WTC11 (cell line): ENCODE results near the gene UBL3. TPM values are rescaled to one million over a fixed set of nuclear protein-coding genes. Genes with fewer than 3 reads are reported as not detected.

Experiments used
- ATAC-seq: fragments of 200-7000 bp; cut with Tn5 transposase; 2 replicates; pipeline ENCODE4 v1.10.0; 2021; ENCODE audit warnings: mild to moderate bottlenecking, moderate library complexity
- CTCF ChIA-PET: fragments of 300-600 bp; sonication (Branson Sonifier 250); formaldehyde crosslinking; loops from one replicate; lab custom pipeline; 2021; ENCODE audit warnings: antibody characterized with exemption; lab: Charles Lee
- POLR2A ChIA-PET: fragments of 350-600 bp; sonication (Branson Sonifier 250); formaldehyde crosslinking; loops from one replicate; lab custom pipeline; 2021; ENCODE audit warnings: antibody characterized with exemption; lab: Charles Lee
- DNase-seq: peaks from one replicate; pipeline ENCODE4 v3.0.0; 2021; ENCODE audit warnings: low spot score
- H3K27ac Mint-ChIP-seq: 2 replicates; pipeline ENCODE4 v1.8.0; 2021; ENCODE audit warnings: mixed read lengths
- H3K27me3 Mint-ChIP-seq: 2 replicates; pipeline ENCODE4 v1.8.0; 2021; ENCODE audit warnings: low read depth, mild to moderate bottlenecking, moderate library complexity, mixed read lengths
- H3K36me3 Mint-ChIP-seq: 2 replicates; pipeline ENCODE4 v1.8.0; 2021; ENCODE audit warnings: mixed read lengths
- H3K4me1 Mint-ChIP-seq: 2 replicates; pipeline ENCODE4 v1.8.0; 2022; ENCODE audit warnings: mixed read lengths
- H3K4me3 Mint-ChIP-seq: 2 replicates; pipeline ENCODE4 v1.8.0; 2021; ENCODE audit warnings: mild to moderate bottlenecking, moderate library complexity, mixed read lengths
- H3K9me3 Mint-ChIP-seq: 2 replicates; pipeline ENCODE4 v1.8.0; 2021; ENCODE audit warnings: mixed read lengths
- ATF2 ChIP-seq: sonication (generic); formaldehyde crosslinking; IDR thresholded peaks from 2 replicates; pipeline ENCODE4 v1.8.1; 2022; ENCODE audit warnings: low read depth, missing genetic modification reagents, borderline replicate concordance
- ATF6 ChIP-seq: sonication (generic); formaldehyde crosslinking; IDR thresholded peaks from 2 replicates; pipeline ENCODE4 v1.8.1; 2023; ENCODE audit warnings: mild to moderate bottlenecking, missing genetic modification reagents
- CREB1 ChIP-seq: sonication (generic); formaldehyde crosslinking; IDR thresholded peaks from 2 replicates; pipeline ENCODE4 v1.8.0; 2023; ENCODE audit warnings: mild to moderate bottlenecking, missing genetic modification reagents
- E2F5 ChIP-seq: sonication (generic); formaldehyde crosslinking; IDR thresholded peaks from 2 replicates; pipeline ENCODE4 v1.8.1; 2022; ENCODE audit warnings: mild to moderate bottlenecking, moderate library complexity, missing genetic modification reagents
- HMGXB4 ChIP-seq: sonication (generic); formaldehyde crosslinking; IDR thresholded peaks from 2 replicates; pipeline ENCODE4 v1.8.1; 2023; ENCODE audit warnings: mild to moderate bottlenecking, moderate library complexity, missing genetic modification reagents
- IRF2 ChIP-seq: sonication (generic); formaldehyde crosslinking; IDR thresholded peaks from 2 replicates; pipeline ENCODE4 v1.8.0; 2022; ENCODE audit warnings: low read depth, missing genetic modification reagents, borderline replicate concordance
- MAX ChIP-seq: sonication (generic); formaldehyde crosslinking; IDR thresholded peaks from 2 replicates; pipeline ENCODE4 v1.8.0; 2022; ENCODE audit warnings: mild to moderate bottlenecking, missing genetic modification reagents
- MLX ChIP-seq: sonication (generic); formaldehyde crosslinking; IDR thresholded peaks from 2 replicates; pipeline ENCODE4 v1.8.1; 2023; ENCODE audit warnings: mild to moderate bottlenecking, missing genetic modification reagents, moderate library complexity
- NFATC4 ChIP-seq: fragments of 250-450 bp; sonication (Bioruptor Pico); IDR thresholded peaks from 2 replicates; pipeline ENCODE4 v1.9.0; 2021; ENCODE audit warnings: mild to moderate bottlenecking
- PREB ChIP-seq: sonication (generic); formaldehyde crosslinking; IDR thresholded peaks from 2 replicates; pipeline ENCODE4 v1.8.1; 2022; ENCODE audit warnings: mild to moderate bottlenecking, missing genetic modification reagents, moderate library complexity, borderline replicate concordance
- RELA ChIP-seq: sonication (generic); formaldehyde crosslinking; IDR thresholded peaks from 2 replicates; pipeline ENCODE4 v1.8.1; 2022; ENCODE audit warnings: missing genetic modification reagents, mild to moderate bottlenecking, borderline replicate concordance
- RORB ChIP-seq: fragments of 250-450 bp; sonication (Bioruptor Pico); IDR thresholded peaks from 2 replicates; pipeline ENCODE4 v1.9.0; 2021; ENCODE audit warnings: mild to moderate bottlenecking
- ZNF138 ChIP-seq: sonication (generic); formaldehyde crosslinking; conservative IDR thresholded peaks from 2 replicates; pipeline ENCODE4 v1.8.1; 2022; ENCODE audit warnings: mild to moderate bottlenecking, moderate library complexity, missing genetic modification reagents
- ZNF281 ChIP-seq: sonication (generic); formaldehyde crosslinking; IDR thresholded peaks from 2 replicates; pipeline ENCODE4 v1.8.0; 2023; ENCODE audit warnings: mild to moderate bottlenecking, missing genetic modification reagents
- ZNF416 ChIP-seq: fragments of 250-450 bp; sonication (Bioruptor Pico); IDR thresholded peaks from 2 replicates; pipeline ENCODE4 v1.9.0; 2021; ENCODE audit warnings: mild to moderate bottlenecking, inconsistent platforms
- total RNA-seq: library from RNA; stranded (reverse); gene quantifications from 3 replicates; pipeline ENCODE4 v1.2.3, GENCODE V29; 2021
- TF ChIP-seq, protein P1 (sequence below): fragments of 250-450 bp; sonication (Bioruptor Pico); IDR thresholded peaks from 2 replicates; pipeline ENCODE4 v1.9.0; 2021; ENCODE audit warnings: mild to moderate bottlenecking
- TF ChIP-seq, protein P2 (sequence below): sonication (generic); formaldehyde crosslinking; conservative IDR thresholded peaks from 2 replicates; pipeline ENCODE4 v1.8.1; 2023; ENCODE audit warnings: mild to moderate bottlenecking, low read depth, missing genetic modification reagents, moderate library complexity

Gene UBL3
- total RNA-seq, 1 experiment from 2014 or later: 15.5 TPM

DNA sequence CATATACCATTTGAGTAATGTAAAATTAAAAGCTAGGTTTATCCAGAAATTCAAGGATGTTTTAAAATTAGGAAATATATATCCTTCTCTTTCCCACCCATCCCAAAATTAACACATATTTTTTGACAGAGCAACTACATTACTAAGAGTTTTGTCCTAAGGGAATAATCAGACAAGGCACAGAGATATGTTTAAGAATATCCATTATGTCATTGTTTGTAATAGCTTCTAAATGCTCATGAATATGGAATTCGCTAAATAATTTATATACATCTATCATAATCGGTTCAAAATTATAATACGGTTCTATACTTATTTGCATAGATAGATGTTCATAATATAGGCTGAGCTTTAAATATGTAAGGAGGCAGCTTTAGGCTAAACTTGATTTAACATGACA, 9.8 kb downstream of the UBL3 start:
- TF ChIP-seq RORB (CRISPR knock-in tag) (no peak), ZNF138 (CRISPR knock-in tag) (no peak), IRF2 (CRISPR knock-in tag) (no peak), PREB (CRISPR knock-in tag) (no peak), HMGXB4 (CRISPR knock-in tag) (no peak)
- TF ChIP-seq, protein P1, sequence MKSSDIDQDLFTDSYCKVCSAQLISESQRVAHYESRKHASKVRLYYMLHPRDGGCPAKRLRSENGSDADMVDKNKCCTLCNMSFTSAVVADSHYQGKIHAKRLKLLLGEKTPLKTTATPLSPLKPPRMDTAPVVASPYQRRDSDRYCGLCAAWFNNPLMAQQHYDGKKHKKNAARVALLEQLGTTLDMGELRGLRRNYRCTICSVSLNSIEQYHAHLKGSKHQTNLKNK (CRISPR knock-in tag): no peak
- ChIA-PET POLR2A (interaction anchor here (1.2 kb wide), 1 partner anchor 9 kb away, joined by 5 read pairs; the partner anchor contains the start of gene UBL3), CTCF (no interaction called here)
- peak overlapping the region; percentile 80; the same call in 1 of the 2 replicates for H3K27ac Mint-ChIP-seq
- H3K9me3 Mint-ChIP-seq: no peaks in the 10 kb centered on the region
- peak overlapping the region; percentile 54 for H3K4me3 Mint-ChIP-seq
- ATAC-seq: no peak
- no peaks in the 10 kb centered on the region for H3K36me3 Mint-ChIP-seq
- H3K27me3 Mint-ChIP-seq: no peaks in the 10 kb centered on the region
- H3K4me1 Mint-ChIP-seq: peaks cover 78% of the 10 kb centered on the region
- DNase-seq: no peak

GRCh38 chr13:29835280-29836061, 14.9 kb downstream of the UBL3 start:
- DNase-seq (peak; percentile 18), ATAC-seq (peak; percentile 86)
- Mint-ChIP-seq H3K27ac (0 out of 2 replicates have a peak overlapping the region, but pooled peaks have one; percentile 55), H3K4me3 (no peak overlapping the region), H3K9me3 (peaks cover 7% of the 10 kb centered on the region; the same call in 1 of the 2 replicates), H3K36me3 (peaks cover 5% of the 10 kb centered on the region; the same call in 1 of the 2 replicates), H3K27me3 (no peaks in the 10 kb centered on the region), H3K4me1 (peaks cover 55% of the 10 kb centered on the region)
- CTCF ChIA-PET: interaction anchor here (0.6 to 2.4 kb wide), 7 partner anchors 15 to 277 kb away, joined by 4 to 15 read pairs (median 4); partner anchors contain the start of gene UBL3
- POLR2A ChIA-PET: interaction anchor here (0.6 to 0.7 kb wide), 3 partner anchors 155 to 748 kb away, joined by 4 to 6 read pairs (median 5); no protein-coding TSS in a partner anchor
- no peak for TF ChIP-seq IRF2 (CRISPR knock-in tag)
- no peak for TF ChIP-seq E2F5 (CRISPR knock-in tag)
- no peak for TF ChIP-seq ATF6 (CRISPR knock-in tag)
- no peak for TF ChIP-seq ATF2 (CRISPR knock-in tag)
- no peak for TF ChIP-seq ZNF416 (CRISPR knock-in tag)
- no peak for TF ChIP-seq ZNF281
- no peak for TF ChIP-seq RELA (CRISPR knock-in tag)
- no peak for TF ChIP-seq NFATC4 (CRISPR knock-in tag)
- TF ChIP-seq MLX (CRISPR knock-in tag): no peak
- TF ChIP-seq CREB1: no peak
- TF ChIP-seq, protein P2, sequence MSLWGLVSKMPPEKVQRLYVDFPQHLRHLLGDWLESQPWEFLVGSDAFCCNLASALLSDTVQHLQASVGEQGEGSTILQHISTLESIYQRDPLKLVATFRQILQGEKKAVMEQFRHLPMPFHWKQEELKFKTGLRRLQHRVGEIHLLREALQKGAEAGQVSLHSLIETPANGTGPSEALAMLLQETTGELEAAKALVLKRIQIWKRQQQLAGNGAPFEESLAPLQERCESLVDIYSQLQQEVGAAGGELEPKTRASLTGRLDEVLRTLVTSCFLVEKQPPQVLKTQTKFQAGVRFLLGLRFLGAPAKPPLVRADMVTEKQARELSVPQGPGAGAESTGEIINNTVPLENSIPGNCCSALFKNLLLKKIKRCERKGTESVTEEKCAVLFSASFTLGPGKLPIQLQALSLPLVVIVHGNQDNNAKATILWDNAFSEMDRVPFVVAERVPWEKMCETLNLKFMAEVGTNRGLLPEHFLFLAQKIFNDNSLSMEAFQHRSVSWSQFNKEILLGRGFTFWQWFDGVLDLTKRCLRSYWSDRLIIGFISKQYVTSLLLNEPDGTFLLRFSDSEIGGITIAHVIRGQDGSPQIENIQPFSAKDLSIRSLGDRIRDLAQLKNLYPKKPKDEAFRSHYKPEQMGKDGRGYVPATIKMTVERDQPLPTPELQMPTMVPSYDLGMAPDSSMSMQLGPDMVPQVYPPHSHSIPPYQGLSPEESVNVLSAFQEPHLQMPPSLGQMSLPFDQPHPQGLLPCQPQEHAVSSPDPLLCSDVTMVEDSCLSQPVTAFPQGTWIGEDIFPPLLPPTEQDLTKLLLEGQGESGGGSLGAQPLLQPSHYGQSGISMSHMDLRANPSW: no peak
- TF ChIP-seq MAX: no peak
